HFFc6 (cell line): ENCODE data around the gene ASPSCR1. TPM values are rescaled to one million over a fixed set of nuclear protein-coding genes. Genes with fewer than 3 reads are reported as not detected.

Source experiments
- DNase-seq: peaks from one replicate; pipeline ENCODE4 v3.0.0-alpha.2; 2018
- H3K27ac Mint-ChIP-seq: 2 replicates; pipeline ENCODE4 v1.8.0; 2020; ENCODE audit warnings: mild to moderate bottlenecking, mixed read lengths
- H3K27me3 Mint-ChIP-seq: 2 replicates; pipeline ENCODE4 v1.8.0; 2021; ENCODE audit warnings: mild to moderate bottlenecking, moderate library complexity, mixed read lengths; ENCODE audit not compliant: insufficient read depth
- H3K36me3 Mint-ChIP-seq: 2 replicates; pipeline ENCODE4 v1.8.0; 2021; ENCODE audit warnings: low read depth, mixed read lengths
- H3K4me1 Mint-ChIP-seq: 2 replicates; pipeline ENCODE4 v1.8.0; 2020; ENCODE audit warnings: low read depth, mixed read lengths
- H3K4me3 Mint-ChIP-seq: 2 replicates; pipeline ENCODE4 v1.8.0; 2020; ENCODE audit warnings: mild to moderate bottlenecking, moderate library complexity, mixed read lengths
- H3K9me3 Mint-ChIP-seq: 2 replicates; pipeline ENCODE4 v1.8.0; 2020; ENCODE audit warnings: mild to moderate bottlenecking, mixed read lengths
- total RNA-seq, 6 experiments: library from RNA; stranded (reverse); fragmentation: NEBNext Ultra II Directional; extraction: Animal tissue kit (Norgen Biotek cat#: 25700); gene quantifications; 2 replicates in 1 of 6; 3 replicates in 5 of 6; pipeline ENCODE4 v1.2.3, GENCODE V29; 2021
- TF ChIP-seq, protein P1 (sequence below): fragments of 200-600 bp; sonication (generic); IDR thresholded peaks from 2 replicates; pipeline ENCODE4 v1.5.0; 2021; ENCODE audit warnings: antibody characterized with exemption, mild to moderate bottlenecking

ASPSCR1 gene
- total RNA-seq, 6 experiments from 2014 or later: 26.6 to 36.8 (median 34.7) TPM

DNA sequence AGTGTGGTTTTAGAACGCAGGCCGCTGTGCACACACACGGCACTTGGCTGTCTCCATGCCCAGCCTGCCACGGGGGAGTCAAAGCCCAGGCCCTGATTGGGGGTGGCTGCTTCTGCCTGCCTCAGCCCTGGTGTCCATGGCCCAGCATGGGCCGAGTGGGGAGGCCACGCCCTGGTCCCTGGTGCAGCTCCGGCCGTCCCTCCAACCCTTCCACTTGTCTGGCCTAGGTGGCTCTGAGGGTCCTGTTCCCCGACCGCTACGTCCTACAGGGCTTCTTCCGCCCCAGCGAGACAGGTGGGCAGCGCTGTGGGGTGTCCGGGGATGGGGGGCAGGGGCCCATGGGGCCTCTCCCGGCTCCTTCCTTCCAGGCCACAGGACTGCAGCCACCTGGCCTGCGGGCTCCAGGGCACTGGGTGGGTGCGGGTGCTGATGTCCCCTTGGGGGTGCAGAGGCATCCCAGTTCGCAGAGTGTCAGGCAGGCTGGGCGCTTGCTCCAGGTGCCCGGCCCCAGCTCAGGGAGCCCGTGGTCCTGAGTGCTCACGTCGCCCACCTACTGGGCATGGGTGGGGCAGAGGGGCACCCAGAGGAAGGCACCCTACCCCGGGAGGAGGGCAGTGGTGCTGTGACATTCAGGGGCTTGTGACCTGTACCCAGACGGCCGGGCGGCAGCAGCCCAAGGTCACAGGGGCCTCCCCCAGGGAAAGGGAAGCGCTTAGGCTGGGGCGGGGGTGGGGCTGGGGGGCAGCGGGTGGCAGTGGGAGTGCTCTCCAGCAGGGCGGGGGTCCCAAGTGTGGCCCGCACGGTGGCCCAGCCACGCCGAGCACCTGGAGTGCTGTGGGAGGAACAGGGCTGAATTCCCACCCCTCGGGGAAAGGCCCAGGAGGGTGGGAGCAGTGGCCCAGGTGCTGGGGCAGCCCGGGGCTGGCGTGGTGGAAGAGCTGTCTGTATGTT lies 33.4 kb downstream of the ASPSCR1 start:
- peaks cover 16% of the 10 kb centered on the region for H3K4me1 Mint-ChIP-seq
- no peak overlapping the region for H3K4me3 Mint-ChIP-seq
- H3K9me3 Mint-ChIP-seq: no peaks in the 10 kb centered on the region
- no peaks in the 10 kb centered on the region; the same call in 1 of the 2 replicates for H3K27me3 Mint-ChIP-seq
- TF ChIP-seq, protein P1, sequence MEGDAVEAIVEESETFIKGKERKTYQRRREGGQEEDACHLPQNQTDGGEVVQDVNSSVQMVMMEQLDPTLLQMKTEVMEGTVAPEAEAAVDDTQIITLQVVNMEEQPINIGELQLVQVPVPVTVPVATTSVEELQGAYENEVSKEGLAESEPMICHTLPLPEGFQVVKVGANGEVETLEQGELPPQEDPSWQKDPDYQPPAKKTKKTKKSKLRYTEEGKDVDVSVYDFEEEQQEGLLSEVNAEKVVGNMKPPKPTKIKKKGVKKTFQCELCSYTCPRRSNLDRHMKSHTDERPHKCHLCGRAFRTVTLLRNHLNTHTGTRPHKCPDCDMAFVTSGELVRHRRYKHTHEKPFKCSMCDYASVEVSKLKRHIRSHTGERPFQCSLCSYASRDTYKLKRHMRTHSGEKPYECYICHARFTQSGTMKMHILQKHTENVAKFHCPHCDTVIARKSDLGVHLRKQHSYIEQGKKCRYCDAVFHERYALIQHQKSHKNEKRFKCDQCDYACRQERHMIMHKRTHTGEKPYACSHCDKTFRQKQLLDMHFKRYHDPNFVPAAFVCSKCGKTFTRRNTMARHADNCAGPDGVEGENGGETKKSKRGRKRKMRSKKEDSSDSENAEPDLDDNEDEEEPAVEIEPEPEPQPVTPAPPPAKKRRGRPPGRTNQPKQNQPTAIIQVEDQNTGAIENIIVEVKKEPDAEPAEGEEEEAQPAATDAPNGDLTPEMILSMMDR: no peak
- no peak for DNase-seq
- no peaks in the 10 kb centered on the region for H3K36me3 Mint-ChIP-seq
- no peak overlapping the region for H3K27ac Mint-ChIP-seq

DNA sequence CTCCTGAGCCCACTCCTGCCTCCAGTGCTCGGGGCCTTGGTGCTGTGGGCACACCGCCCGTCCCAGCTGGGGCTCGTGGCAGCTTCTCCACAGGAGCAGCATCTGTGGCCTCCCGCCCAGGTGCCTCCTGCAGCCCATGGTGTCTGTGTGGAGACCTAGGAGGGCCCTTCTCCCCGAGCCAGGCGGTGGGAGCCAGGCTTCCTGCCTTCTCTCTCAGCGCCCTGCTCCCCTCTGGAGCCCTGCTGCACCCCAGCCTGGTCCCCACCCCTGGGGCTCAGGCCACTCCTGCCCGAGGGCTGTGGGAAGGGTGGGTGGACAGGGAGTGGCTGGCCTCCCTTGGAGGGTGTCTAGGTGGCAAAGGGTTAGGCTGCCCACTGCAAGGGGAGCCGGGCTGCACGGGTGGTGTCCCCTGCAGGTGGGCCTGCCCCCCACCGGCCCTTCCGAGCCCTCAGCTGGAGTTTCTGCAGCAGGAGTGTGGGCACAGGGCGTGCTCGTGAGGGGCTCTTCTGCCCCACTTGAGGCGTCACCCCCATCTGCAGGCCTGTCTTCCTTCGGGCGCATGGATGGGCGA lies 34.3 kb downstream of the ASPSCR1 start:
- Mint-ChIP-seq H3K27me3 (no peaks in the 10 kb centered on the region; the same call in 1 of the 2 replicates), H3K4me1 (peaks cover 8% of the 10 kb centered on the region), H3K36me3 (no peaks in the 10 kb centered on the region), H3K4me3 (no peak overlapping the region), H3K9me3 (no peaks in the 10 kb centered on the region), H3K27ac (no peak overlapping the region)
- no peak for DNase-seq
- TF ChIP-seq, protein P1: no peak

DNA sequence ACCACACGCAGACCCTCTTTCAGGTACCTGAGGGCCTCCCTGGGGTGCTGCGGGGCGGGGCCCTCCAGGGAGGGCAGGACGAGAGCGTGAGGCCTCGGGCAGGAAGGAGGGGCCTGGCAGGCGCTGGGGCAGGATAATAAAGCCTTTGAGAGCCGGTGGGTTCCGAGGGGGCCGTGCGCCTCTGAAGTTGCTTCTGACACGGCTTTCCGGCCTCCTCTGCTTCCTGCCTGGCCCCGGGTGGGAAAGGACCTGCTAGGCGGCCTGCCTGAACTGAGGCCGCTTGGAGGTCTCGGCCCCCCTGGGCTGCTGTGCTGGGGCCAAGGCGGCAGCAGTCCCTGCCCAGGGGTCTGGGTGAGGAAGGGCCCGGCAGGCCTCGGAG lies 34.8 kb downstream of the ASPSCR1 start:
- Mint-ChIP-seq H3K4me3 (no peak overlapping the region), H3K9me3 (no peaks in the 10 kb centered on the region), H3K27me3 (no peaks in the 10 kb centered on the region; the same call in 1 of the 2 replicates), H3K36me3 (no peaks in the 10 kb centered on the region), H3K27ac (no peak overlapping the region), H3K4me1 (peaks cover 6% of the 10 kb centered on the region; the same call in 1 of the 2 replicates)
- TF ChIP-seq, protein P1: no peak
- no peak for DNase-seq

DNA sequence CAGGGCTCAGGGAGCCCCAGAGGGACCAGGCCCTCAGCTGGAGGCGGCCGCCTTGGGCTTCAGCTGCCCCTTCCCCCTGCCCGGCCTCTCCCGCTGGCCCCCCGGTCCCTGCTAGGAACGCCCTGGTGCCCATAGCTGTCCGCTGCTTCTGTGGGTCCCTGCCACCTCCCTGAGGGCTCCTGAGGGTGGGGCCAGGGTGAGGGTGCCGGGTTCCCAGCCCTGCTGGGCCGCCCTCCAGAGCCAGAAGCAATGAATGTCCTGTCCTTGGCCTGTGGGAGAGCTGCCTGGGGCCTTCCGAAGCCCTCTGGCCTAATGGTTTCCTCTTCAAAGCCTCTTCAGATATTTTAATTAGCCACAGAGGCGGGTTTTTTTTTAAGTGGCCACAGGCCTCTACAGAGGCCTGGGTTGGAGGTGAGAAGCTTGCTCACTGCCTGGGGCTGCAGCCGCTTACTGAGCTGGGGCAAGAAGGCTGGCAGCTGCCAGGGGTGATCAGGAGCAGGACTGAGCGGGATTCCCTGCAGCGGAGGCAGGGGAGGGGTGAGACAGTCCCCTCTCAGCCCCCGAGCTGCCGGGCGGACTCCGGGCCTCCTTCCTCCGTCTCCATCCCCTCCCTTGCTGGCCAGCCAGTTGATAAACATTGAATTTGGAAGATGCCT lies 35.3 kb downstream of the ASPSCR1 start:
- TF ChIP-seq, protein P1: no peak
- H3K27ac Mint-ChIP-seq: peak overlapping the region; percentile 72; the same call in 1 of the 2 replicates
- H3K4me3 Mint-ChIP-seq: no peak overlapping the region; the same call in 1 of the 2 replicates
- H3K36me3 Mint-ChIP-seq: no peaks in the 10 kb centered on the region
- H3K27me3 Mint-ChIP-seq: no peaks in the 10 kb centered on the region; the same call in 1 of the 2 replicates
- peak; percentile 30 for DNase-seq
- no peaks in the 10 kb centered on the region for H3K9me3 Mint-ChIP-seq
- H3K4me1 Mint-ChIP-seq: peaks cover 6% of the 10 kb centered on the region; the same call in 1 of the 2 replicates

- Mint-ChIP-seq H3K27ac (peak overlapping the region; percentile 72; the same call in 1 of the 2 replicates), H3K4me1 (peaks cover 6% of the 10 kb centered on the region; the same call in 1 of the 2 replicates), H3K36me3 (no peaks in the 10 kb centered on the region), H3K27me3 (no peaks in the 10 kb centered on the region; the same call in 1 of the 2 replicates), H3K4me3 (no peak overlapping the region), H3K9me3 (no peaks in the 10 kb centered on the region)
- TF ChIP-seq, protein P1: no peak
- peak; percentile 65 for DNase-seq
Observed at GRCh38 chr17:82013341-82013740, 35.9 kb downstream of the ASPSCR1 start.
